A549 treated with ZK216348 at 1 μM for 4 hours (cell line): ENCODE data around the gene NR4A3. TPM values are rescaled to one million over a fixed set of nuclear protein-coding genes. Genes with fewer than 3 reads are reported as not detected.

Source experiments
- total RNA-seq: library from RNA; stranded (reverse); fragments of 200-300 nt; extraction: Qiagen RNA extraction; gene quantifications from 5 replicates; pipeline ENCODE4 v1.2.3, GENCODE V29; 2022; ENCODE audit warnings: low read depth

The NR4A3 gene
- total RNA-seq, result 1.5 to 3.0 TPM (median 2.3 TPM) in 5 replicates

DNA sequence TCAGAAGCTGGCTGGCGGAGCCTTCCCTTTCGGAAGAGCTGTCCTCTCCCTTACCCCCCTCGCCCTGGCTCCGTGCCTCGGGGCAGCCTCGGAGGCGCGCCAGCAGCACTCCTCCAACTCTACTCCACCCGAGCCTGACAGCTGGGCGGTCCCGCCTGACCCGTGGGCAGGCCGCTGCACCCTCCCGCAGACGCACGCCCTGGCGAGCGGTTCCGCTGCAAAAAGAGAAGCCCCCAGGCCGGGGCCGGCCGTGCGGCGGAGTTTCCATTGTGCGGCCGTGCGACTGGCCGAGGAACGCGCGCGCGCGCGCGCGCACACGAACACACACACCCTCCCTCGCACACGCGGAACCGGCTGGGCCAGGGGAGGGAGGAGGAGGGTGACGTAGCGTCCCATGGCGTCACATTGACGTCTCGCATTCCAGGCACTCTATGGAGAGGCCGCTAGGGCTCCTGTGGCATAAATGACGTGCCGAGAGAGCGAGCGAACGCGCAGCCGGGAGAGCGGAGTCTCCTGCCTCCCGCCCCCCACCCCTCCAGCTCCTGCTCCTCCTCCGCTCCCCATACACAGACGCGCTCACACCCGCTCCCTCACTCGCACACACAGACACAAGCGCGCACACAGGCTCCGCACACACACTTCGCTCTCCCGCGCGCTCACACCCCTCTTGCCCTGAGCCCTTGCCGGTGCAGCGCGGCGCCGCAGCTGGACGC, at the start of gene NR4A3:
Gene NR4A3, plus strand, starts transcription at position 490 of the 713 bp plus-strand sequence. CDS start 6,158 bp downstream, outside the sequence.

DNA sequence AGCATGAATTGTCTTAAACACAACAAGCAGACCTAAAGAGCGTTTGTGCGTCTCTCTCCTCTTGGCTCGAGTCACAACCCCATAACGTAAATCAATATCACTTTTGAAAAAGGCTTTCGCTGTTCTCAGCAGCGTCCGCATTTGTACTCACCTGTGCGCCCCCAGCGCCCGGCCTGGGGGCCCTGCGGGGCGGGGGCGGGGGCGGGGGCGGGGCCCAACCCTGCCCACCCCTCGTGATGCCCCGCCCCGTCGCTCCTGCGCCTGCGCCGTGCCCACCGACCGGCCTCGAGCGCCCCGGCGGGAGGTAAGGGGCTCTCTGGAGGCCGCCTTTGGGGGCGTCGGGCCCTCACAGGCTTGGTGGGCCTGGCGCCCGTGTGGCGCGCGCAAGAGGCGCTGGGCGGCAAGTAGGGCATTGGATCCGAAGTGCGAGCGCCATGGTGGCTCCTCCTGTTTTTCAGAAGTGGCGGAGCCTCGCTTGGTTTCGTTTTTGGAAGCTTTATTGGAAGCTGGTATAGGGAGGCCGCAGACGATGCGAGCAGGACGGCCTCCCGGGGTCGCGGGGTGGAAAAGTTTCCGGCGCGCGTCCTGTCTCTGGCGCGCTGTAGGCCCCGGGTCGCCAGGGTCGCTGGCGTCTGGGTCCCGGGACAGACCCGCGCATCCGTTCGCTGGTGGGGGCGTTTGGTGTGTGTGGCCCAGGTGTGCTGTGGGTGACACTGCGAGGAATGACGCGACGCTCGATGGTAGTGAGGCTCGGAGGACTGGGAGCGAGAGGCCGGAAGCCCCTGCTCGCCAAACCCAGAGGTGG, 84.9 kb downstream of the NR4A3 start, which contains the start of gene STX17:
Gene STX17, plus strand, starts transcription at position 252 of the 805 bp plus-strand sequence. CDS start 8,586 bp downstream, outside the sequence.

Other genes with a start within 250 kb of the NR4A3 start
- 6.8 to 11.6 TPM (median 9.0 TPM) in 5 replicates for gene STX17, start 84.8 kb downstream of the NR4A3 start, total RNA-seq